SK-N-SH treated with all-trans-retinoic acid at 6 μM for 48 hours (cell line): ENCODE measurements around the gene COX6A2.

Source experiments
- ATAC-seq: fragments of 200-7000 bp; cut with Tn5 transposase; 3 replicates; pipeline ENCODE4 v1.9.1; 2020; ENCODE audit warnings: mild to moderate bottlenecking, moderate library complexity
- ARNTL ChIP-seq: fragments of 450-650 bp; formaldehyde crosslinking; IDR thresholded peaks from 2 replicates; pipeline ENCODE4 v1.5.0; 2020; ENCODE audit warnings: low read depth, mild to moderate bottlenecking, moderate library complexity, borderline replicate concordance
- CSDC2 ChIP-seq: fragments of 250-450 bp; sonication (Bioruptor Pico); IDR thresholded peaks from 2 replicates; pipeline ENCODE4 v1.5.0; 2020; ENCODE audit warnings: mild to moderate bottlenecking, moderate library complexity
- ESRRG ChIP-seq: fragments of 250-450 bp; sonication (Bioruptor Pico); IDR thresholded peaks from 2 replicates; pipeline ENCODE4 v1.6.1; 2021; ENCODE audit warnings: mild to moderate bottlenecking
- GLIS3 ChIP-seq: fragments of 250-450 bp; sonication (Bioruptor Pico); IDR thresholded peaks from 2 replicates; pipeline ENCODE4 v1.5.0; 2020; ENCODE audit warnings: mild to moderate bottlenecking, moderate library complexity
- OSR1 ChIP-seq: fragments of 250-450 bp; sonication (Bioruptor Pico); IDR thresholded peaks from 2 replicates; pipeline ENCODE4 v1.8.0; 2022; ENCODE audit warnings: moderate library complexity, mild to moderate bottlenecking, inconsistent platforms
- PPARA ChIP-seq: fragments of 250-450 bp; sonication (Bioruptor Pico); IDR thresholded peaks from 2 replicates; pipeline ENCODE4 v1.5.0; 2020; ENCODE audit warnings: mild to moderate bottlenecking, borderline replicate concordance
- SNAI2 ChIP-seq: fragments of 250-450 bp; sonication (Bioruptor Pico); IDR thresholded peaks from 2 replicates; pipeline ENCODE4 v1.5.0; 2020; ENCODE audit warnings: mild to moderate bottlenecking, moderate library complexity
- TCF4 ChIP-seq: fragments of 250-450 bp; sonication (Bioruptor Pico); IDR thresholded peaks from 2 replicates; pipeline ENCODE4 v1.8.0; 2021; ENCODE audit warnings: mild to moderate bottlenecking, moderate library complexity, borderline replicate concordance
- TOX ChIP-seq: fragments of 250-450 bp; sonication (Bioruptor Pico); IDR thresholded peaks from 2 replicates; pipeline ENCODE4 v1.8.0; 2021; ENCODE audit warnings: mild to moderate bottlenecking, moderate library complexity, borderline replicate concordance
- ZC3H10 ChIP-seq: fragments of 250-450 bp; sonication (Bioruptor Pico); IDR thresholded peaks from 2 replicates; pipeline ENCODE4 v1.5.1; 2021; ENCODE audit warnings: mild to moderate bottlenecking, moderate library complexity
- ZFP3 ChIP-seq: fragments of 250-450 bp; sonication (Bioruptor Pico); IDR thresholded peaks from 2 replicates; pipeline ENCODE4 v1.5.0; 2020; ENCODE audit warnings: mild to moderate bottlenecking, moderate library complexity
- ZFP30 ChIP-seq: fragments of 450-650 bp; formaldehyde crosslinking; IDR thresholded peaks from 2 replicates; pipeline ENCODE4 v1.5.0; 2022; ENCODE audit warnings: mild to moderate bottlenecking, moderate library complexity
- ZNF8 ChIP-seq: fragments of 450-650 bp; formaldehyde crosslinking; IDR thresholded peaks from 2 replicates; pipeline ENCODE4 v1.5.0; 2020; ENCODE audit warnings: mild to moderate bottlenecking, moderate library complexity
- TF ChIP-seq, protein P1 (sequence below): fragments of 250-450 bp; sonication (Bioruptor Pico); IDR thresholded peaks from 2 replicates; pipeline ENCODE4 v1.5.0; 2020; ENCODE audit warnings: mild to moderate bottlenecking, moderate library complexity
- TF ChIP-seq, protein P2 (sequence below): fragments of 250-450 bp; sonication (Bioruptor Pico); IDR thresholded peaks from 2 replicates; pipeline ENCODE4 v1.5.1; 2020; ENCODE audit warnings: low read depth, mild to moderate bottlenecking, moderate library complexity
- TF ChIP-seq, protein P3 (sequence below): fragments of 250-450 bp; sonication (Bioruptor Pico); IDR thresholded peaks from 2 replicates; pipeline ENCODE4 v1.8.0; 2020; ENCODE audit warnings: mild to moderate bottlenecking, moderate library complexity, borderline replicate concordance
- TF ChIP-seq, protein P4 (sequence below): fragments of 250-450 bp; sonication (Bioruptor Pico); IDR thresholded peaks from 2 replicates; pipeline ENCODE4 v1.5.1; 2021; ENCODE audit warnings: mild to moderate bottlenecking, moderate library complexity
- TF ChIP-seq, protein P5 (sequence below): fragments of 250-450 bp; sonication (Bioruptor Pico); IDR thresholded peaks from 2 replicates; pipeline ENCODE4 v1.8.0; 2021; ENCODE audit warnings: low read depth, mild to moderate bottlenecking, moderate library complexity, borderline replicate concordance

Gene COX6A2

DNA sequence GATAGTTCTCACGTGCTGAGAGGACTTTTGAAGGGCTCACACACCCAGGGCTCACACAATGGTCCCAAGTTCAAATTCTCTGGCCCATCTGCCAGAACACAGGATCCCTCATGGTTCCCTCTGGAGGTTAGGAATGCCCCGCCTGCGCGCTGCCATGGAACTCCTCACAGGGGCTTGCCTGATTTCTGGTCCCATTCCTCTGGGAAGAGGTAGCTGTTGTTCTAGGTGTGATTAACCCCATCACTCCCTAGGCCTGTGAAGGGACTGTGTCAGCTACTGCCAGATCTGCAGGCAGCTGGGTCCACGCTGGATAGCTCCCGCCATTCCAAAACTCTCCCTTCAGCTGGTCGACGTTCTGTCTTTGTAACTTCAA, 28.8 kb upstream of the COX6A2 start:
- ATAC-seq: no peak
- TF ChIP-seq, protein P1, sequence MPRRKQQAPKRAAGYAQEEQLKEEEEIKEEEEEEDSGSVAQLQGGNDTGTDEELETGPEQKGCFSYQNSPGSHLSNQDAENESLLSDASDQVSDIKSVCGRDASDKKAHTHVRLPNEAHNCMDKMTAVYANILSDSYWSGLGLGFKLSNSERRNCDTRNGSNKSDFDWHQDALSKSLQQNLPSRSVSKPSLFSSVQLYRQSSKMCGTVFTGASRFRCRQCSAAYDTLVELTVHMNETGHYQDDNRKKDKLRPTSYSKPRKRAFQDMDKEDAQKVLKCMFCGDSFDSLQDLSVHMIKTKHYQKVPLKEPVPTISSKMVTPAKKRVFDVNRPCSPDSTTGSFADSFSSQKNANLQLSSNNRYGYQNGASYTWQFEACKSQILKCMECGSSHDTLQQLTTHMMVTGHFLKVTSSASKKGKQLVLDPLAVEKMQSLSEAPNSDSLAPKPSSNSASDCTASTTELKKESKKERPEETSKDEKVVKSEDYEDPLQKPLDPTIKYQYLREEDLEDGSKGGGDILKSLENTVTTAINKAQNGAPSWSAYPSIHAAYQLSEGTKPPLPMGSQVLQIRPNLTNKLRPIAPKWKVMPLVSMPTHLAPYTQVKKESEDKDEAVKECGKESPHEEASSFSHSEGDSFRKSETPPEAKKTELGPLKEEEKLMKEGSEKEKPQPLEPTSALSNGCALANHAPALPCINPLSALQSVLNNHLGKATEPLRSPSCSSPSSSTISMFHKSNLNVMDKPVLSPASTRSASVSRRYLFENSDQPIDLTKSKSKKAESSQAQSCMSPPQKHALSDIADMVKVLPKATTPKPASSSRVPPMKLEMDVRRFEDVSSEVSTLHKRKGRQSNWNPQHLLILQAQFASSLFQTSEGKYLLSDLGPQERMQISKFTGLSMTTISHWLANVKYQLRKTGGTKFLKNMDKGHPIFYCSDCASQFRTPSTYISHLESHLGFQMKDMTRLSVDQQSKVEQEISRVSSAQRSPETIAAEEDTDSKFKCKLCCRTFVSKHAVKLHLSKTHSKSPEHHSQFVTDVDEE (CRISPR knock-in tag): no peak
- TF ChIP-seq TCF4 (CRISPR knock-in tag): no peak
- no peak for TF ChIP-seq ESRRG (CRISPR knock-in tag)

DNA sequence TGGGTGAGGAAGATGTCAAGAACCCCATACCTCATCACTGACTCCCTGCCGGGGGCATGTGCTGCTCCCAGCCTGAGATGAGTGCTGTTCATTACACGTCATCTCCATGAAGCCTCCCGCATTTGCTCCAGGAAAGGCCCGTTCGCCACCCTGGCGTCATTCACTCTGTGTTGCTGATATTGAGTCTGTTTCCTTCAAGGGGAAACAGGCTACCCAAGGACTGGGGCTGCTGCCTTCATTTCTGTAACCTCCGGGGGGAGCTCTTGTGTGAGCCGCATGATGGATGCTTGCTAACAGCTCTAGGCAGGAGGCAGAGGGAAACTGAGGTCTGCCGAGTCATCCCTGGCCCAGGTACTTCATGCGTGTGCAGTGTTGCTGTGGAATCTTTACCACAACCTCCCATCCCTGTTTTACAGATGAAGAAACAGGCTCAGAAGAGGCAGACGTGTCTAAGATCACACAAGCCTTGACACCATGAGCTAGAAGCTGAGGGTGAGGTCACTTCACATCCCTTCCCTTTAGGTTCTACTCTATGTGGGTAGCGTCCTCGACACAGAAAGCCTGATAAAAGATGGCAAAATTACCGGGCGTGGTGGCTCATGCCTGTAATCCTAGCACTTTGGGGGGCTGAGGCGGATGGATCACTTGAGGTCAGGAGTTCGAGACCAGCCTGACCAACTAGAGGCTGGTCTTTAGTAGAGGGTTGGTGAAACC, 27.6 kb upstream of the COX6A2 start:
- ATAC-seq: no peak
- TF ChIP-seq, protein P2, sequence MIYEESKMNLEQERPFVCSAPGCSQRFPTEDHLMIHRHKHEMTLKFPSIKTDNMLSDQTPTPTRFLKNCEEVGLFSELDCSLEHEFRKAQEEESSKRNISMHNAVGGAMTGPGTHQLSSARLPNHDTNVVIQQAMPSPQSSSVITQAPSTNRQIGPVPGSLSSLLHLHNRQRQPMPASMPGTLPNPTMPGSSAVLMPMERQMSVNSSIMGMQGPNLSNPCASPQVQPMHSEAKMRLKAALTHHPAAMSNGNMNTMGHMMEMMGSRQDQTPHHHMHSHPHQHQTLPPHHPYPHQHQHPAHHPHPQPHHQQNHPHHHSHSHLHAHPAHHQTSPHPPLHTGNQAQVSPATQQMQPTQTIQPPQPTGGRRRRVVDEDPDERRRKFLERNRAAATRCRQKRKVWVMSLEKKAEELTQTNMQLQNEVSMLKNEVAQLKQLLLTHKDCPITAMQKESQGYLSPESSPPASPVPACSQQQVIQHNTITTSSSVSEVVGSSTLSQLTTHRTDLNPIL (CRISPR knock-in tag): no peak
- TF ChIP-seq ZFP3 (CRISPR knock-in tag) (no peak), ARNTL (no peak)
- TF ChIP-seq, protein P3, sequence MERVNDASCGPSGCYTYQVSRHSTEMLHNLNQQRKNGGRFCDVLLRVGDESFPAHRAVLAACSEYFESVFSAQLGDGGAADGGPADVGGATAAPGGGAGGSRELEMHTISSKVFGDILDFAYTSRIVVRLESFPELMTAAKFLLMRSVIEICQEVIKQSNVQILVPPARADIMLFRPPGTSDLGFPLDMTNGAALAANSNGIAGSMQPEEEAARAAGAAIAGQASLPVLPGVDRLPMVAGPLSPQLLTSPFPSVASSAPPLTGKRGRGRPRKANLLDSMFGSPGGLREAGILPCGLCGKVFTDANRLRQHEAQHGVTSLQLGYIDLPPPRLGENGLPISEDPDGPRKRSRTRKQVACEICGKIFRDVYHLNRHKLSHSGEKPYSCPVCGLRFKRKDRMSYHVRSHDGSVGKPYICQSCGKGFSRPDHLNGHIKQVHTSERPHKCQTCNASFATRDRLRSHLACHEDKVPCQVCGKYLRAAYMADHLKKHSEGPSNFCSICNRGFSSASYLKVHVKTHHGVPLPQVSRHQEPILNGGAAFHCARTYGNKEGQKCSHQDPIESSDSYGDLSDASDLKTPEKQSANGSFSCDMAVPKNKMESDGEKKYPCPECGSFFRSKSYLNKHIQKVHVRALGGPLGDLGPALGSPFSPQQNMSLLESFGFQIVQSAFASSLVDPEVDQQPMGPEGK (CRISPR knock-in tag): no peak
- TF ChIP-seq, protein P4, sequence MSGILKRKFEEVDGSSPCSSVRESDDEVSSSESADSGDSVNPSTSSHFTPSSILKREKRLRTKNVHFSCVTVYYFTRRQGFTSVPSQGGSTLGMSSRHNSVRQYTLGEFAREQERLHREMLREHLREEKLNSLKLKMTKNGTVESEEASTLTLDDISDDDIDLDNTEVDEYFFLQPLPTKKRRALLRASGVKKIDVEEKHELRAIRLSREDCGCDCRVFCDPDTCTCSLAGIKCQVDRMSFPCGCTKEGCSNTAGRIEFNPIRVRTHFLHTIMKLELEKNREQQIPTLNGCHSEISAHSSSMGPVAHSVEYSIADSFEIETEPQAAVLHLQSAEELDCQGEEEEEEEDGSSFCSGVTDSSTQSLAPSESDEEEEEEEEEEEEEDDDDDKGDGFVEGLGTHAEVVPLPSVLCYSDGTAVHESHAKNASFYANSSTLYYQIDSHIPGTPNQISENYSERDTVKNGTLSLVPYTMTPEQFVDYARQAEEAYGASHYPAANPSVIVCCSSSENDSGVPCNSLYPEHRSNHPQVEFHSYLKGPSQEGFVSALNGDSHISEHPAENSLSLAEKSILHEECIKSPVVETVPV: no peak
- TF ChIP-seq, all 23 proteins: peak for 0

DNA sequence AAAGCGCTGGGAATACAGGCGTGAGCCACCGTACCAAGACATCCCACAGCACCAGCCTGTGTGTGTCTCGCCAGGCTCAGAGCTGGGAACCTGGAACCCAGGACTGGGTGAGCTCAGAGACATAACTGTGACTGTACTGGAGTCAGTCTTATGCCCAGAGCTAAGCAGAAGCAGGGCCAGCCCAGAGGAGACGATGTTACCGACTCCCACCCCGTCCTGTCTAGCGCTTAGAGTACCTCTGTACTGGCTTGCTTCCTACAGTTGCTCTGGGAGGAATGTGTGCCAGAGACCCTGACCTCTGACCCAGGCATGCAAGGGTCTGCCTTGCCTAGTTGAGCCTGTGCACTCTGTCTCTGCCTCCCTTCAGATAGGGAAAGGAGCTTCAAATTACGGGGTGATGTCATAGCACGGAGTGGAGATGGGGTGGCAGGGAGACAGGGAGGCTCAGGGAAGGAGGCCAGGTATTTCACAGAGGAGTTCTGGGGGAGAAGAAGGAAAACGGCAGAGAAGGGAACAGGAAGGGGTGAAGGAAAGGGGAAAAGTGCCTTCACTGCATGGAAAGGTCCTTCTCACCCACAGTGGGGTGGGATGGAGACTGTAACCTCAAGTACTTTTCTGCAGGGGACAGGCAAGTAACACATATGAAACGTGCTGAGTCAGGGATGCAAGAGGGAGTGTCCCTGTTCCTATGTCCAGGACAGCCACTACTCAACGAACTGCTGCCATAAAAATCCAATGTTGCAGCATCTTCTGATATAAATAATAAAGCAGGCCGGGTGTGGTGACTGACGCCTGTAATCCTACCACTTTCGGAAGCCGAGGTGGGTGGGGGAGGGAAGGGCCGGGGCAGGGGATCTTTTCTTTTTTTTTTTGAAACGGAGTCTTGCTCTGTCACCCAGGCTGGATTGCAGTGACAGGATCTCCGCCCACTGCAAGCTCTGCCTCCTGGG, 25.4 kb upstream of the COX6A2 start:
- TF ChIP-seq OSR1 (CRISPR knock-in tag) (no peak), ZNF8 (CRISPR knock-in tag) (no peak), SNAI2 (no peak), ARNTL (no peak), ZFP30 (no peak), PPARA (CRISPR knock-in tag) (no peak), TOX (no peak), ZC3H10 (CRISPR knock-in tag) (no peak), GLIS3 (CRISPR knock-in tag) (no peak), CSDC2 (CRISPR knock-in tag) (no peak)
- TF ChIP-seq, protein P5, sequence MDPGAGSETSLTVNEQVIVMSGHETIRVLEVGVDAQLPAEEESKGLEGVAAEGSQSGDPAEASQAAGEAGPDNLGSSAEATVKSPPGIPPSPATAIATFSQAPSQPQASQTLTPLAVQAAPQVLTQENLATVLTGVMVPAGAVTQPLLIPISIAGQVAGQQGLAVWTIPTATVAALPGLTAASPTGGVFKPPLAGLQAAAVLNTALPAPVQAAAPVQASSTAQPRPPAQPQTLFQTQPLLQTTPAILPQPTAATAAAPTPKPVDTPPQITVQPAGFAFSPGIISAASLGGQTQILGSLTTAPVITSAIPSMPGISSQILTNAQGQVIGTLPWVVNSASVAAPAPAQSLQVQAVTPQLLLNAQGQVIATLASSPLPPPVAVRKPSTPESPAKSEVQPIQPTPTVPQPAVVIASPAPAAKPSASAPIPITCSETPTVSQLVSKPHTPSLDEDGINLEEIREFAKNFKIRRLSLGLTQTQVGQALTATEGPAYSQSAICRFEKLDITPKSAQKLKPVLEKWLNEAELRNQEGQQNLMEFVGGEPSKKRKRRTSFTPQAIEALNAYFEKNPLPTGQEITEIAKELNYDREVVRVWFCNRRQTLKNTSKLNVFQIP (CRISPR knock-in tag): no peak
- TF ChIP-seq, protein P2 (CRISPR knock-in tag): no peak
- TF ChIP-seq, protein P4: no peak
- ATAC-seq: peak; percentile 7
